Activated CD8-positive, alpha-beta memory T cell treated with anti-CD3 and anti-CD28 coated beads, Interleukin-2, amount 50 U/mL, for 24 hours (primary cell): ENCODE measurements around the gene DNASE1L2.

Source experiments
- DNase-seq: peaks from one replicate; pipeline ENCODE4 v3.0.0-alpha.2; 2020; ENCODE audit errors: extremely low read depth

Gene DNASE1L2, protein sequence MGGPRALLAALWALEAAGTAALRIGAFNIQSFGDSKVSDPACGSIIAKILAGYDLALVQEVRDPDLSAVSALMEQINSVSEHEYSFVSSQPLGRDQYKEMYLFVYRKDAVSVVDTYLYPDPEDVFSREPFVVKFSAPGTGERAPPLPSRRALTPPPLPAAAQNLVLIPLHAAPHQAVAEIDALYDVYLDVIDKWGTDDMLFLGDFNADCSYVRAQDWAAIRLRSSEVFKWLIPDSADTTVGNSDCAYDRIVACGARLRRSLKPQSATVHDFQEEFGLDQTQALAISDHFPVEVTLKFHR

DNA sequence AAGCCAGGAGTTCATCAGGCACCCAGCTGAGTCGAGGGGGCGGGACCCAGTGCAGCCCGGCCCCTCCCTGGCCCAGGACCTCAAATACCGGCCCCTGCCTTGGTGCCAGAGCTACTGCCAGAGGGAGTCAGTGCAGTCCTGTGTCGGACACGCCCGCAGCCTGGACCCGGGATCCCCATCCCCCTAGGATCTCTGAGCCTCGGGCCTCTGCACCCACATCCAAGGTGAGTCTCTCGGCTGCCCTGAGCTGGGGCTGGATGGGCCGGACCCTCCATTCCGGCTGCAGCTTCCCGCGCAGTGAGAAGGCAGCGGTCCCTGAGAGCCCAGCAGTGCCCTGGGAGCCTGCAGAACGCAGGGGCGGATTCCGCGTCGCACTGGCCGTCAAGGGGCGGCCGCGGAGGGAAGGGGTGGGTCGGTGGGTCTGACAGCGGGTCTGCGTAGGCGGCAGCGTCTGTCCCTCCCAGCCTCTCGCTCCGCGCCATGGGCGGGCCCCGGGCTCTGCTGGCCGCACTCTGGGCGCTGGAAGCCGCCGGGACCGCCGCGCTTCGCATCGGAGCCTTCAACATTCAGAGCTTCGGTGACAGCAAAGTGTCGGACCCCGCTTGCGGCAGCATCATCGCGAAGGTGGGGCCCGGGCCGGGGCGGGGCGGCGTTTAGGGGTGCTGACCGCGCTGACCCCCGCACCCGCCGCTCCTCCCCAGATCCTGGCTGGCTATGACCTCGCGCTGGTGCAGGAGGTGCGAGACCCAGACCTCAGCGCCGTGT lies at the start of gene DNASE1L2:
Gene DNASE1L2, plus strand, starts transcription at position 108 of the 765 bp plus-strand sequence. Its CDS starts 373 bp downstream, at position 481.
- DNase-seq: no peak

DNA sequence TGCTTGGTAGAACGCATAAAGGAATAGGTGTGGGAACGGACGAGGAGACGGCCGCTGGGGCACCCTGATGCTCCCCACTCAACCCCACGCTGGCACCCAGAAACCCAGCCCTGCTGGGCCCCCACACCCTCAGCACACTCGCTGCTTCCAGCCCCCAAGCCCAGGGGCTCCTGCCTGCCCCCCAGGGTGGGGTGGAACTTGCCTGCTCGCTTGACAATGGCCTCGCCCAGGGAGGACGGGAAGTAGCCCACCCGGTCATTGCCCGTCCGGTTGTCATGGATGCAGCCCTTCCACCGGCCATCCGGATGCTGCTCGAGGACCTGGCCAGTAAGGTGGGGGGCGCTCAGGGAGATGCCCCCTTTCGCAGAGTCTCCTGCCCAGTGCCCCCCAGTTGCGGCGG lies 49.7 kb upstream of the DNASE1L2 start:
- no peak for DNase-seq

DNA sequence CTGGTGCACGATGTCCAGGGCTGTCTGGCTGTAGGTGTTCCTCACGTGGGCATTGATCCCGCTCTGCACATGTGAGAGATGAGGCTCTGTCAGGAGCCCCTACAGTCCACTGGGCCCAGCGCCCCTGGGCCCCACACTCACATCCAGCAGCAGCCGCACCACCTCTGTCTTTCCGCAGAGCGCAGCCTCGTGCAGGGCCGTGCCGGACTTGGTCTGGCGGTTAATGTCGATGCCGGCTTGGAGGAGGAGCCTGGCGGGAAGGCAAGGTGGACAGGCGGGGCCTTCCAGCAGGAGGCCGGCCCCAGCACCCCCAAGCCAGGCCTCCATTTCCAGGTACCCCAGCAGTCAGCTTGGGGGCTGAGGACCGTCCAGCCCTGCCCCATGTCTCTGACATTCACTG lies 49.0 kb upstream of the DNASE1L2 start:
- no peak for DNase-seq

DNA sequence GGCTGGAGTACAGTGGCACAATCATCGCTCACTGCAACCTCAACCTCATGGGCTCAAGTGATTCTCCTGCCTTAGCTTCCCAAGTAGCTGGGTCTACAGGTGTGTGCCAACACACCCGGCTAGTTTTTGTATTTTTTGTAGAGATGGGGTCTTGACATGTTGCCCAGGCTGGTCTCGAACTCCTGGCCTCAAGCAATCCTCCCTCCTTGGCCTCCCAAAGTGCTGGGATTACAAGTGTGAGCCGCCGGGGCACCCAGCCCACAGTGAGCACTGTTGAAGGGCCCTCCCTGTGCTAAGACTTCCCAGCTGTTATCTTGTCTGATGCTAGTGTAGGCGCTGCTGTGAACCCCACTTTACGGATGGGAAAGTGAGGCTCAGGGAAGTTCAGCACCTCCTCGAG lies 47.8 kb upstream of the DNASE1L2 start:
- no peak for DNase-seq

DNA sequence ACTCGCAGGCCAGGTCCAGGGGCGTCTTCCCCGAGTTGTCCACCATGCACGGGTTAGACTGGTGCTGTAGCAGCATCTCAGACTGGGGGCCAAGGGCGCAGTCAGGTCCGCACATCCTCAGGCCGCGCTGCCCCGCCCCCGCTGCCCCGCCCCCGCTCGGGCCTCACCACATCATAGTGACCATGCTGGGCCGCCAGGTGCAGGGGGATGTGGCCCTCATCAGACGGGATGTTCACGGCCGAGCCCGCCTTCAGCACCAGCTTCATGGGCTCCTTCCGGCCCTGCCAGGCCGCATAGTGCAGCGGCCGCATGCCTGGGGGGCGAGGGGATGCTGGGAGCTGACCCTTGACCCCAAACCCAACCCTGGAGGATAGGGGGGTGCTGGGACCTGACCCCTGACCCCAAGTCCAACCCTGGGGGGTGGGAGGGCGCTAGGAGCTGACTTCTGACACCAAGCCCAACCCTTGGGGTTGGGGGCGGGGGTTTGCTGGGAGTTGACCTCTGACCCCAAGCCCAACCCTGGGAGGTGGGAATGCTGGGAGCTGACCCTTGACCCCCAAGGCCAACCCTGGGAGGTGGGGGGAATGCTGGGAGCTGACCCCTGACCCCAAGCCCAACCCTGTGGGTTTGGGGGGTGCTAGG lies 46.9 kb upstream of the DNASE1L2 start:
- no peak for DNase-seq

DNA sequence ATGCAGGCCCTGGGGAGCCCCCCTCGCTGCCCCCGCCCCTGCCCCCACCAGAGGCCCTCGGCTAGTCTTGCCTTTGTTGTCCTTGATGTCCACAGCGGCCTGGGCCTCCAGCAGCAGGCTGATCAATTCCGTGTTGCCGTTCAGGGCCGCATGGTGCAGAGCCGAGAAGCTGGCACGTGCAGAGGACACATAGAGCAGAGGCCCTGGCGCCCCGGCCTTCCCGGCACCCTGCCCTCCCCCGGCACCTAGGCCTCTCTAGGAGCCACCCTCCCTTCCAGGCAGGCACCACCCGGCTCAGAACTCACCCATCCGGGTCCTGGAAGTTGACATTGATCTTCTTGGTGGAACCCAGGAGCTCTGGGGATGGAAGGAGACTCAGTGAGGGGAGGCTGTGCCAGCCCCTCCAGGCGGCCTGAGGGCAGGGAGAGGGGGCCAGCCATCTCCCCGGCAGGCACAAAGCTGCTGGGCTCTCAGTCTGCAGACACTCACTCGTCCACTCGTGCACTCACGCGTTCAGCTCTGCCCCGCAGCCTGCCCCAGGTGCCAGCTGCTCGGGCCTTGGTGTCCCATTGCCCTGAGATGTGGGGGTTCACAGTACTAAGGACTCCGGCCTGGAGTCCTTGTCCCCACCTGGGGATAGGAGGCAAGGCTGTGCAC lies 46.1 kb upstream of the DNASE1L2 start:
- DNase-seq: no peak

DNA sequence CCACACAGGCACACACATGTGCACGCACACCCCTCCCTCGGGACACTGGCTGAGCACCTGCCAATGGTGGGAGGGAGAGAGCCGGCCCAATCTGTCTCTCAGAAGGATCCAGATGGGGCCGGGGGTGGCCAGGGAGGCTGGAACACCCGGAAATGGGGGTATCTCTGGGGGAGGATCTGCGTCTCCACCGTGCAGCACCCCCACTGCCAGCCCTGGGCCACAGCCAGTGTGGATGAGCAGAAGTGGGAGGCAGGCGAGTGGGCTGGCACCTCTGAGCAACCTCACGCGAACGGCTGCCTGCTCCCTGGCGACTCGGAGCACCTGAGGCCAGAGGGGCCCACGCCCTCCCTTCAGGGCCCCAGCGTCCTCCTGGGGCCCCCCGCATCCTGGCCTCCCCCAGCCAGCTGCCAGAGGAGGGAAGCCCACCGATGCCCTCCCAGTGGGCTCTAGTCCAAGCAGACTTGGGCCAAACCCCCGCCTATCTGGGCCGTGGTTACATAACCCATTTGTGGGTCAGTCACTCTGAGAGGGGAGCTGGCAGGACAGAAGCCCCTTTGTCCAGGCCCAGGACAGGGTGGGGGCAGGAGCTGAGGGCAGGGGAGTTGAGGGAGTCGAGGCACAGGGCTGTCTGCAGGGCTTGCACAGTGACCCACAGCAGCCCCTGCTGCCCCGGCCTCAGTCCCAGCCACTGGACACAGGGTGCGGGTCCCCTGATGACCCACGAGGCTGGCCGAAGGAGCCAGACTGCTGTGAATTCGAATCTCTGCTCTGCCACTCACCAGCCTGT lies 45.4 kb upstream of the DNASE1L2 start:
- DNase-seq: no peak

DNA sequence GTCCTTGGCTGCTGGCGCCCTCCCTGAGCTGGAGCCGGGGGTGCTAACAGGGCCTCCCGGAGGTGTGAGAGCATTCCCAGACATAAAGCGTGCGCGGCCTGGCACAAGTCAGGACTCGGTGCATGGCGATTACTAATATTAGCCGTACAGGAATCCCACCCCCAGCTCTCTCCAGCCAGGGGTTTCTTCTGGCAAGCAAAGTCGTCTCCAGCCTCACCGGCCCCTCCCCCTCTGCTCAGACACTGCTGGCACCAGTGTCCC lies 44.9 kb upstream of the DNASE1L2 start:
- DNase-seq: no peak

DNA sequence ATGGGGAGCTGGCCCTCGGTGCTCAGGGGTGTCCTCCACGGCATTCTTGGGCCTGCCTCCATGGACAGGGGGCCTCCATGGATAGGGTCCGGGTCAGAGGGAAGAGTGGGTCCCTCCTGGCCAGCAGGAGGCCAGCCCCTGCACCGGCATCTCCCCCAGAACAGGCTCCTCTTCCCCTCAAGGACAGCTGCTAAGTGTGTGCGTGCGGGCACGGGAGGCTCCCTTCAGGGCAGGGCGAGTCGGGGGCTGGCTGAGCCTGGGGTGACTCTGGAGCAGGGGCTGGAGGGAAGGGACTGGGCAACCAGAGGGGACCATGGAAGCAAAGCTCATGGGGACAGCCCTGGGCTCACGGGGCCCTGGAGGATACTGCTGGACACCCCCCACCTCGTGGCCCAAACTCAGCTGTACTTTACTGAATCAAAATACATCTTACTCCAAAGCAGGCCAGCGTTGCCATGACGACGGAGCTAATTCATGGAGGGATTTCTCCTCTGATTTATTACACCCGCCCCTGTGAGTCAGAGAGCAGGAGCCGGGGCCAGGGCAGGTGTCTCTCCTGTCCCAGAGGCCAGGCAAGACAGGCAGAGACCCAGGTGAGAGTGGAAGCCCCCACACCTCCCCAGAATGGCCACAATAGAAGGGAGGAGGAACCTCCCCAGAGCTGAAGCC lies 41.9 kb upstream of the DNASE1L2 start:
- DNase-seq: no peak

DNA sequence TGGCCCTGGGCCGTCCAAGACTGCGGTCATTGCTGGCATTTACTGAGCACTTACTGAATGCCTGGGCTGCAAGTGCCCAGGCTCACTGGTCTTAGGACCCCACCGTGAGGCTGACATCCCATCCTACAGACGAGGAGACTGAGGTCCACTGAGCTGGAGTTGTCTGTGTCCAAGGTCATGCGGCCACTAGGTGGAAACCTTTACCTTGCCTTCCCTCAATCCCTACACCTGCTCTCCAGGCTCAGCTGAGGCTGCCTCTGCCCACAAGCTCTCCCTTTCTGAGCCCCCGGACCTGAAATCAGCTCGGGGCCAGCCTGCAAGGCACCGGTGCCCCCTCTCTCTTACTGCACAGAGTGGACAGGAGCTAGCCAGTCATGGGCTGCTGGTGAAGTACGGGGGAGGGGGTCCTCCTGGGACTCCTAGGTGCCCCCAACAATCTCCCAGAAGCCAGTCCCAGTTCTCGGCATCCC lies 41.4 kb upstream of the DNASE1L2 start:
- no peak for DNase-seq

DNA sequence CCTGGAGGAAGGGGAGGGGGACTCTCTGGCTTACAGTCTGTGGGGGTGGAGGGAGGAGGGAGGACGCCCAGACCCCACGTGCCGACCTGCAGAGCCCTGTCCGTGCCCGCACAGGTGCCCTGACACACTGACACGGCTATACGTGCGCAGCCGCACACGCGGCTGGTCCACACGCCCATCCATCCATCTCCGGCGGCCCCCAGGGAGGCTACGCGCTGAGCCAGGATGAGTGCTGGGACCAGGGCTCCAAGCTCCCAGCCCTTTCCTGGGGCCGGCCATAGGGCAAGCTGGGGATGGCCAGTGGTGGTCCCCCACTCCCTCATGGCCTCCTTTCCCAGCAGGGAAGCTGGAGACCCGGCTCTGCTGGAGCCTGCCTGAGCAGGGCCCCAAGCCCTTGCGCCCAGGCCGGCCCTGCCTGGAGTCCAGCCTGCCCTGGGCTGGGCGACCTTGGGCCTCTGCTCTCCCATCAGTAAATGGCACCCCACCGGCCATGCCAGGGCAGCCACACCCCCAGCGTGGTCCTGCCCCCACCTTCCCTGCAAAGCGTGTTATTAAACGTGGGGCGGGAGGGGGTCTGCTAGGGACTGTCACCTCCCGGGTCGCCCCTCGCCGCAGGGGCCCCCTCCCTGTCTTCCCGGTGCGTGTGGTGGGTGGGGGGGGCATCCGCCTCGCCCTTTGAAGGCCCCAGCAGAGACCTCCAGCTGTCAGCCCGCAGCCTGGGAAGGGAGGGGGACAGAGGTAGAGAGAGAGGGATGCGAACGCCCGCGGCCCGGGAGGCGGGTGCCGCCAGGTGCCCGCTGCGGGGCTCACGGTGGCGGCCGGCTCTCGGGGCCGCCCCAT lies 40.7 kb upstream of the DNASE1L2 start:
- no peak for DNase-seq

DNA sequence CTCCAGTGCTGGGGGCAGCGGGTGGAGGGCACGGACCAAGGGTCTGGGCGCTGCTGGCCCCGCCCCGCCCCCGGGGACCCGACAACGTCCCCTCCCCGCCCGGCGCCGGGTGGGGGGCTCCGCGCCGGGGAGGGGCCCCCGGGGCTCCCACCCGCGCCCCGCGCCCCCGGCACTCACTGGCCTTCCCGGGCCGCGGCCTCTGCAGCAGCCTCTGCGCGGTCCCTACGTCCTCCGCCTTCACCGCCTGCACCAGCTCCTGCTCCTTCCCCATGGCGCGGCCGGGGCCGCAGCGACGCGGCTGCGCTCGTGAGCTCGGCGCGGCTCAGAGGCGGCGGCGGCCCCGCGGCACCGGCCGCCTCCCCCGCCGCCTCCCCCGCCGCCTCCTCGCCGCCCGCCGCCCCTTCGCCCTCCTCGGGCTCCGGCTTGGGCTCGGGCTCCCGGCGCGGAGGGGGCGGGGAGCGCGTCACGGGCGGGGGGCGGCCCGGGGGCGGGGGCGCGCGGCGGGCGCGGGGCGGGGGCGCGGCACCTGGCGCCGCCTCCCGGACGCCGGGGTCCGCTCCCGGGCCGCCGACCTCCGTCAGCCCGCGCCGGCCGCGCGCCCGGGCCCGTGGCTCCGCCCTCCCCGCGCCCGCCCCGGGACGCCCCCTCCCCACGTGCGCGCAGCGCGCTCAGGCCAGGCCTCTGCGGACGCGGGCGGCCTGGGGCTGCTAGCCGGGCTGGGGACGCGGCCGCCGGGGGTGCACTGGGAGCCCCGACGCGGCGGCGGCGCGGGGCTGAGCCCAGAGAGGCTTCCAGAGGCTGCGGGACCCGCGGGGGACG lies 39.9 kb upstream of the DNASE1L2 start, which contains the start of gene CASKIN1:
Gene CASKIN1, minus strand, starts transcription at position 444 of the 819 bp plus-strand sequence. Its CDS starts 173 bp downstream, at position 271.
- DNase-seq: no peak

DNA sequence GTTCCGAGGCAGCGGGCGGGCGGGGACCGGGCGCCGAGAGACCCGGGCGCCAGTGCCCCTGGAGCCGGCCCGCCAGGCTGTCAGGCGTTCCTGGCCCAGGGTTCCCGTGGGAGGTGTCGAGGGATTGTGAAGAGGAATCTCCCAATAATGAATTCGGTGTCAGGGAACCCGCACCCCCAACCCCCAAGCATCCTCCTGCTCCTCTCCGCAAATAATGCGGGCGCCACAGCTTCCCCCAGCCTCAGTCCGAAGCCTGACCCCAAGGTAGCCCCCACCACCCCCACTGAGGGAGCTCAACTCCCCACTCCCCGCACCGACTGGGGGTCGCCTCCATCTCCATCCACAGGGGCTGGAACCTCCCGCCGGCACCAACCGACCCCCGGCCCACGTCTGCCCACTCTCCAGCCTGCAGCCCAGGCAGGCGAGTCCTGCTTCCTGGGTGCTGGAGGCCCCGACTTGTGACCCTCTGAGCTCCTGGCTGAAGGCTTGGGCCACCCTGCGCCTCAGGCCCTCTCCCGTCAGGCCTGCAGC lies 39.2 kb upstream of the DNASE1L2 start:
- DNase-seq: no peak

DNA sequence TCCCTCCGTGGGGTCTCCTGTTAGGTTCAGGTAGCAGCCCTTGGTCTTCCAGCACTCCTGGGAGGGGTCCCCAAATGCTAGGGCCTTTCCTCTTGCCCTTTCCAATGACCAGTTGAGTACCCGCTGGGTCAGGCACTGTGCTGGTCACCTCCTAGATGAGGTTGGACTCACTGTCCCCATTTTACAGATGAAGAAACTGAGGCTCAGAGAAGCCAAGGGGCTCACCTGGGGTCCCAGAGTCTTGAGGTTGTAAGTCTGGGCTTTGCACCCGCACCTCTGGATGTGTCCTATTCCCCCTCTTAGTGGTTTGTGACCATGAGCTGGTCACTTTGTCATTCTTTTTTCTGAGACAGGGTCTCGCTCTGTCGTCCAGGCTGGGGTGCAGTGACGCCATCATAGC lies 38.5 kb upstream of the DNASE1L2 start:
- DNase-seq: no peak

DNA sequence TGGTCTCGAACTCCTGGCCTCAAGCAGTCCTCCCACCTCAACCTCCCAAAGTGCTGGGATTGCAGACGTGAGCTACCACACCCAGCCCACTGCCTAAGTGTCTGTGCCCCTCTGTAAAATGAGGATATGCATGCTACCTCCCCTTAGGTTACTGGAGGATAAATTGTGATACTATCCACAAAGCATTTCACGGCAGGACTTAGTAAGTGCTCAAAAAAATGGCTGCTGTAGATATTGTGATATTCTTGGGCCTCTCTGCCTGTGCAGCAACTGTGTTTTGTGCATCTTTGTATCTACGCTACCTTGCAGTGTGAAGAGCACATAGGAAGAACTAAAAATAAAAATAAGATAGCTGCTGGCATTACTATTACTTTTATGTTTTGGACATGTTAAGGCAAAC lies 38.0 kb upstream of the DNASE1L2 start:
- DNase-seq: no peak

DNA sequence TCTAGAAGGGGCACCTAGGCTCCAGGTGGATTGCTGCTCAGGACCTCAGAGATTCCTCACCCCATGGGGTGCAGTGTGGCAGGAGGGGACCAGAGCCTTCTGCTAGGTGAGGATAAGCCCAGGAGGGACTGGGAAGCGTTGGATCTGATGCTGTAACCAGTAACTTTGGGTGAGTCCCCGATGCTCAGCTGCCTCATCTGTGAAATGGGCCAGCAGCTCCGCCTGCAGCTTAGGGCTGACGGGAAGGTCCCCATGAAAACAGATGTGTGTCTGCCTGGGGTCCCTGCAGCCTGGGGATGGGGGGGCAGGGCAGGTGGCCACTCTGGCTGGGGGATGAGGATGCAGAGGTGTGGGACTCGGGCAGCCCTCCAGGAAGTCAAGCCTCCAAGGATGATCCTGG lies 37.1 kb upstream of the DNASE1L2 start:
- no peak for DNase-seq

DNA sequence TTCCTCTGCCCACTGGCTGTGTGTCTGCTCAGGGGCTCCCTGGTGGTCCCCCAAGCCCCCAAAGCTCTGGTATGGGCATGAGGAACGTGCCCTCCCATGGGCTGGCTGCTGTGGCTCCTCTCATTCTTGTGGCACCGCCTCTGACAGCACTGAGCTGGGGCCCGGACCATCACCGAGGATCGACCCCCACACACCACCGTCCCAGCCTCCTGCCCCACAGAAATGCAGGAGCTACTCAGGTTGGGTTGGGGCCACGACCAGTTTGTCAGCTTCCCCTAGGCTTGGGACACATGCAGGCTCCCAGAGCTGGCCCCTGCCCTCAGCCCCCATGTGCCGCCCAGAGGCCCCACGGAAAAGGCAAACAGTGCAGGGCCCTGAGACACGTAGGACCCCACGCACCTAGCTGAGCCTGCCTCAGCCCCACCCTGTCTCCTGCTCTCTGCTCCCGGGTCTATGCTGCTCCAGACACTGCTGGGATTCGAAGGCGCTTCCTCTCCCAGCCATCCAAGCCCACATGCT lies 36.6 kb upstream of the DNASE1L2 start:
- no peak for DNase-seq

DNA sequence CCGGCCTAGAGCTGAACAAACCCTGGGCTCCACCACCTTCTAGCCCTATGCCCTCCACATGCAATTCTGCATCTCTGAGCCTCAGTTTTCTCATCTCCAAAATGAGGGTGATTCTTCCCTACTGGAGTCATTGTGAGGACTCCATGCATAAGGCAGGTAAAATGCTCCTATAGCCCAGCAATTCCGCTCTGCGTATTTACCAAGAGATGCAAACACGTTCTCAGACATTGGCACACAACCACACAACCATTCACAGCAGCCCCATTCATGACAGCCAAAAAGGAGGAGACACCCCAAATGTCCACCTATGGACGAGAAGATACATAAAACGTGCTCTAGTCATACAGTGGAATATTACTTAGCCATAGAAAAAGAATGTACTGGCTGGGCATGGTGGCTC lies 35.9 kb upstream of the DNASE1L2 start:
- DNase-seq: no peak
